Fibroblast of skin of right biceps (primary cell): ENCODE data around the gene C10orf120.

ENCODE experiments used
- DNase-seq: peaks from one replicate; pipeline ENCODE4 v3.0.0-alpha.2; 2013

C10orf120 gene

GRCh38 chr10:122703483-122704448 lies 4.1 kb upstream of the C10orf120 start:
- DNase-seq, result peak; percentile 48

- no peak for DNase-seq
Observed at GRCh38 chr10:122702275-122702674, 2.6 kb upstream of the C10orf120 start.

- DNase-seq, result no peak
Observed at GRCh38 chr10:122701652-122702051, 2.0 kb upstream of the C10orf120 start.

GRCh38 chr10:122696687-122697086 lies 3.0 kb downstream of the C10orf120 start:
- no peak for DNase-seq

GRCh38 chr10:122692744-122693143 lies 6.9 kb downstream of the C10orf120 start:
- DNase-seq, result no peak

- DNase-seq, result no peak
Observed at GRCh38 chr10:122689146-122689820, 10.4 kb downstream of the C10orf120 start.

GRCh38 chr10:122688293-122688989 lies 11.2 kb downstream of the C10orf120 start:
- DNase-seq, result no peak

- DNase-seq, result no peak
Observed at GRCh38 chr10:122682522-122682921, 17.1 kb downstream of the C10orf120 start.

GRCh38 chr10:122678266-122678665 lies 21.4 kb downstream of the C10orf120 start:
- DNase-seq, result no peak

- DNase-seq, result no peak
Observed at GRCh38 chr10:122675278-122675677, 24.4 kb downstream of the C10orf120 start.

- no peak for DNase-seq
Observed at GRCh38 chr10:122674781-122675180, 24.9 kb downstream of the C10orf120 start.

- no peak for DNase-seq
Observed at GRCh38 chr10:122673731-122674130, 25.9 kb downstream of the C10orf120 start.

GRCh38 chr10:122673269-122673668 lies 26.4 kb downstream of the C10orf120 start:
- DNase-seq, result no peak

- no peak for DNase-seq
Observed at GRCh38 chr10:122672655-122673054, 27.0 kb downstream of the C10orf120 start.

GRCh38 chr10:122671355-122671754 lies 28.3 kb downstream of the C10orf120 start:
- DNase-seq, result no peak

- no peak for DNase-seq
Observed at GRCh38 chr10:122669842-122670241, 29.8 kb downstream of the C10orf120 start.

- DNase-seq, result no peak
Observed at GRCh38 chr10:122669045-122669444, 30.6 kb downstream of the C10orf120 start.

- DNase-seq, result no peak
Observed at GRCh38 chr10:122665946-122666345, 33.7 kb downstream of the C10orf120 start.

GRCh38 chr10:122665329-122665860 lies 34.3 kb downstream of the C10orf120 start:
- DNase-seq, result no peak

GRCh38 chr10:122664501-122664900 lies 35.1 kb downstream of the C10orf120 start:
- DNase-seq, result no peak

- DNase-seq, result no peak
Observed at GRCh38 chr10:122663516-122664130, 36.0 kb downstream of the C10orf120 start.

- no peak for DNase-seq
Observed at GRCh38 chr10:122662231-122662630, 37.4 kb downstream of the C10orf120 start.

- DNase-seq, result no peak
Observed at GRCh38 chr10:122660696-122661095, 39.0 kb downstream of the C10orf120 start.
